Suppressor macrophage (primary cell): ENCODE measurements around the gene FAM3A.
"Not testable (repeated sequence)": the region's sequence is repeated elsewhere in the genome, so short reads cannot be mapped to it uniquely, and the experiment has no call there.

Experiments
- DNase-seq, 4 experiments: peaks; one replicate each; pipeline ENCODE4 v3.0.0-alpha.2; 2020 to 2022

FAM3A gene

GRCh38 chrX:154502989-154503388 lies 13.0 kb downstream of the FAM3A start:
- peak in 2 of 4 experiments; percentile 14 to 21 for DNase-seq

GRCh38 chrX:154502098-154502497 lies 13.9 kb downstream of the FAM3A start:
- DNase-seq: no peak

- DNase-seq: not testable (repeated sequence)
Measured at GRCh38 chrX:154501423-154501822, 14.6 kb downstream of the FAM3A start.

- DNase-seq: not testable (repeated sequence)
Measured at GRCh38 chrX:154496591-154497137, 19.4 kb downstream of the FAM3A start.

GRCh38 chrX:154495472-154495922 lies 20.5 kb downstream of the FAM3A start:
- no peak for DNase-seq

GRCh38 chrX:154494715-154495114 lies 21.3 kb downstream of the FAM3A start:
- no peak for DNase-seq

GRCh38 chrX:154490414-154491083 lies 25.5 kb downstream of the FAM3A start, which contains the start of gene SLC10A3:
Gene SLC10A3, minus strand, starts transcription at chrX:154490629. Its CDS starts 1,689 bp downstream, at chrX:154488940.
- DNase-seq: peak; percentile 91 to 96 (median 94)

- peak in 3 of 4 experiments; percentile 10 to 37 (median 22) for DNase-seq
Measured at GRCh38 chrX:154490021-154490413, 26.0 kb downstream of the FAM3A start.

GRCh38 chrX:154489182-154489581 lies 26.9 kb downstream of the FAM3A start:
- no peak for DNase-seq

GRCh38 chrX:154488336-154489075 lies 27.5 kb downstream of the FAM3A start:
- no peak for DNase-seq

- DNase-seq: no peak
Measured at GRCh38 chrX:154487518-154488290, 28.3 kb downstream of the FAM3A start.

- peak; percentile 53 to 85 (median 68) for DNase-seq
Measured at GRCh38 chrX:154486396-154487207, 29.4 kb downstream of the FAM3A start, which contains the start of gene UBL4A. Gene UBL4A, minus strand, starts transcription at chrX:154486615. Its CDS starts 31 bp downstream, at chrX:154486584.

GRCh38 chrX:154486052-154486395 lies 30.0 kb downstream of the FAM3A start:
- peak in 3 of 4 experiments; percentile 26 to 58 (median 46) for DNase-seq

GRCh38 chrX:154485150-154486051 lies 30.6 kb downstream of the FAM3A start:
- DNase-seq: no peak

- peak; percentile 17 to 45 (median 34) for DNase-seq
Measured at GRCh38 chrX:154484255-154485149, 31.5 kb downstream of the FAM3A start.

GRCh38 chrX:154483325-154483724 lies 32.7 kb downstream of the FAM3A start:
- no peak for DNase-seq

GRCh38 chrX:154482786-154483185 lies 33.2 kb downstream of the FAM3A start:
- no peak for DNase-seq

GRCh38 chrX:154481911-154482601 lies 34.0 kb downstream of the FAM3A start:
- no peak for DNase-seq

GRCh38 chrX:154481195-154481594 lies 34.8 kb downstream of the FAM3A start:
- DNase-seq: no peak
